Type B pancreatic cell (in vitro differentiated cells): ENCODE results near the gene TMEM256. TPM values are rescaled to one million over a fixed set of nuclear protein-coding genes. Genes with fewer than 3 reads are reported as not detected.

Source experiments
- DNase-seq: peaks from one replicate; pipeline ENCODE4 v3.0.0; 2021; ENCODE audit warnings: mixed read lengths; ENCODE audit not compliant: unreplicated experiment; ENCODE audit errors: extremely low spot score
- H3K27ac Mint-ChIP-seq: 2 replicates; pipeline ENCODE4 v1.8.0; 2021; ENCODE audit warnings: mild to moderate bottlenecking, mixed read lengths
- H3K27me3 Mint-ChIP-seq: 2 replicates; pipeline ENCODE4 v1.8.0; 2021; ENCODE audit warnings: mixed read lengths
- H3K36me3 Mint-ChIP-seq: 2 replicates; pipeline ENCODE4 v1.8.0; 2021; ENCODE audit warnings: mixed read lengths
- H3K4me1 Mint-ChIP-seq: one replicate; pipeline ENCODE4 v1.8.0; 2021; ENCODE audit warnings: mixed read lengths; ENCODE audit not compliant: unreplicated experiment
- H3K4me3 Mint-ChIP-seq: 2 replicates; pipeline ENCODE4 v1.8.0; 2021; ENCODE audit warnings: mild to moderate bottlenecking, mixed read lengths
- H3K9me3 Mint-ChIP-seq: 2 replicates; pipeline ENCODE4 v1.8.0; 2021; ENCODE audit warnings: mixed read lengths
- CTCF ChIP-seq: fragments of 200-600 bp; sonication (generic); conservative IDR thresholded peaks from 2 replicates; pipeline ENCODE4 v1.5.0; 2021; ENCODE audit warnings: antibody characterized with exemption, mild to moderate bottlenecking
- total RNA-seq: library from RNA; stranded (reverse); gene quantifications from 2 replicates; pipeline ENCODE4 v1.2.1, GENCODE V29; 2021; ENCODE audit warnings: low replicate concordance

TMEM256 gene
- total RNA-seq, 1 donor from 2014 or later: 89.8 TPM

DNA sequence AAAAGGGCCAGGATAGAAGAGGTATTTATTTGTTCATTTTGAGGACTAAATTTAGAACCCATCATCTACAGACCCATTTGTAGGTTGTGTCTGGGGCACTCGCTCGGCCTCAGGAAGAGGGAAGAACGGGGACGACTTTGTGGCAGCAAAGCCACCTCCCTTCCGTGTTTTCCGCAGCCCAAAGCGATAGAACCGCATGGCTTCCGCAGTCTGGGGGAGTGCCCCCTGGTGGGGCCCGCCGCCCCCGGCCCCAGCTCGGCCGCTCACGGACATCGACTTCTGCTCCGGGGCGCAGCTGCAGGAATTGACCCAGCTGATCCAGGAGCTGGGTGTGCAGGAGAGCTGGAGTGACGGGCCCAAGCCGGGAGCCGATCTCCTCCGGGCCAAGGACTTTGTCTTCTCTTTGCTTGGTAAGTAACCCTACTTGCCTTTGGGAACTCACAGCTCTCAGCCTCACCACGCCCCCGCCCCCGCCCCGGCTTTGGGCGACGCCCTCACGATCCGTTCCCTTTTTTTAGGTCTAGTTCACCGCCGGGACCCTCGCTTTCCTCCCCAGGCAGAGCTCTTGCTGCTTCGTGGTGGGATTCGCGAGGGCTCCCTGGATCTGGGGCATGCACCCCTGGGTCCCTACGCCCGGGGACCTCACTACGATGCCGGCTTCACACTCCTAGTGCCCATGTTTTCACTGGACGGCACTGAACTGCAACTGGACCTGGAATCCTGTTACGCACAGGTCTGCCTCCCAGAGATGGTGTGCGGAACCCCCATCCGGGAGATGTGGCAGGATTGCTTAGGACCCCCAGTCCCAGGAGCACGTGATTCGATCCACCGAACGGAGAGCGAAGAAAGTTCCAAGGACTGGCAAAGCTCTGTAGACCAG, 32.0 kb upstream of the TMEM256 start:
- Mint-ChIP-seq H3K36me3 (peaks cover 4% of the 10 kb centered on the region), H3K4me1 (peaks cover 20% of the 10 kb centered on the region), H3K4me3 (peak overlapping the region; percentile 93), H3K27me3 (peaks cover 40% of the 10 kb centered on the region), H3K27ac (peak overlapping the region; percentile 99), H3K9me3 (no peaks in the 10 kb centered on the region)
- DNase-seq: no peak
- TF ChIP-seq CTCF: peak; percentile 20

- Mint-ChIP-seq H3K4me1 (peaks cover 8% of the 10 kb centered on the region), H3K4me3 (no peak overlapping the region), H3K27ac (no peak overlapping the region), H3K27me3 (peaks cover 18% of the 10 kb centered on the region), H3K36me3 (no peaks in the 10 kb centered on the region), H3K9me3 (no peaks in the 10 kb centered on the region)
- TF ChIP-seq CTCF: no peak
- DNase-seq: no peak
These were observed 28.4 kb upstream of the TMEM256 start for GRCh38 chr17:7432296-7432695.

DNA sequence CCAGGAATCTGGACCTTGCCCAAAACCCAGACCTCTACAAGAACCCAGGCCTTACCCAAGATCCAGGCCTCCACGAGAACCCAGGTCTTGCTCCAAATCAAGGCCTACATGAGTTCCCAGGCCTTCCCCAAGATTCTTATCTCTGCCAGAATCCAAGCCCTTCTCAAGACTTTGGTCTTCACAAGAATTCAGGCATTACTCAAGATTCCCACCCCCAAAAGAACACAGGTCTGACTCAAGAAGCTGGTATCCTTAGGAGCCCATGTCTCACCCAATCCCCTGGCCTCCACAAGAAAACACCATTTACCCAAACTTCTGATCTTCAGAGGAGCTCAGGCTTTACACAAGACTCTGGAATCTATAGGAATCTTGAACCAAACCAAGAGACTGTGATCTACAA, 27.3 kb upstream of the TMEM256 start:
- no peak for DNase-seq
- H3K27me3 Mint-ChIP-seq: peaks cover 11% of the 10 kb centered on the region
- H3K27ac Mint-ChIP-seq: no peak overlapping the region
- H3K36me3 Mint-ChIP-seq: no peaks in the 10 kb centered on the region
- H3K4me3 Mint-ChIP-seq: no peak overlapping the region
- no peak for TF ChIP-seq CTCF
- peaks cover 8% of the 10 kb centered on the region for H3K4me1 Mint-ChIP-seq
- H3K9me3 Mint-ChIP-seq: no peaks in the 10 kb centered on the region

DNA sequence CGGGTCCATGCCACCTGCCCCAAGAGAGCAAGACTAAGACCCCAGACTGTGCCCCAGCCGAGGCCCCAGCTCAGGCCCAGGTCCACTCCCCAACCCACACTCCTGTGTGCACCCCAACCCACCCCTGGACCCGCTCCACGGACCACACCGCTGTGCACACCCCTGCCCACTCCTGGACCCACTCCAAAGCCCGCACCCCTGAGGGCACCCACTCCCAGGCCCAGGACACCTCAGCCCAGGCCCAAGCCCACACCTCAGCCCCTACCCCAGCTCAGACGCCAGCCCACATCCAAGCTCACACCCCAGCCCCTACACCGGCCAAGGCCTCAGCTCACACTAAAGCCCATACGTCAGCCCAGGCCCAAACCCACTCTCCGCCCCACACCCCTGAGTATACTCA, 25.8 kb upstream of the TMEM256 start:
- H3K4me1 Mint-ChIP-seq: no peaks in the 10 kb centered on the region
- TF ChIP-seq CTCF: no peak
- H3K4me3 Mint-ChIP-seq: no peak overlapping the region
- no peaks in the 10 kb centered on the region for H3K36me3 Mint-ChIP-seq
- no peaks in the 10 kb centered on the region for H3K27me3 Mint-ChIP-seq
- no peak overlapping the region for H3K27ac Mint-ChIP-seq
- no peak for DNase-seq
- no peaks in the 10 kb centered on the region for H3K9me3 Mint-ChIP-seq

- H3K4me1 Mint-ChIP-seq: no peaks in the 10 kb centered on the region
- H3K27me3 Mint-ChIP-seq: no peaks in the 10 kb centered on the region
- H3K27ac Mint-ChIP-seq: no peak within 1 kb of the TSS
- no peaks in the 10 kb centered on the region for H3K9me3 Mint-ChIP-seq
- H3K36me3 Mint-ChIP-seq: no peaks in the 10 kb centered on the region
- no peak within 1 kb of the TSS for H3K4me3 Mint-ChIP-seq
- TF ChIP-seq CTCF: no peak
- no peak for DNase-seq
These were observed 24.7 kb upstream of the TMEM256 start, which contains the start of gene SPEM3 for GRCh38 chr17:7428557-7428956. Gene SPEM3, plus strand, starts transcription at chr17:7428857. Its CDS starts 46 bp downstream, at chr17:7428903.
